NT2/D1 (cell line): ENCODE measurements around the gene DOLPP1.

Experiments used
- YY1 ChIP-seq: IDR thresholded peaks from 2 replicates; pipeline ENCODE4 v1.6.1; 2011; ENCODE audit not compliant: insufficient read length, insufficient read depth
- ZNF274 ChIP-seq: IDR thresholded peaks from 2 replicates; pipeline ENCODE4 v1.6.1; 2011; ENCODE audit warnings: mild to moderate bottlenecking, low read depth, low read length

DNA sequence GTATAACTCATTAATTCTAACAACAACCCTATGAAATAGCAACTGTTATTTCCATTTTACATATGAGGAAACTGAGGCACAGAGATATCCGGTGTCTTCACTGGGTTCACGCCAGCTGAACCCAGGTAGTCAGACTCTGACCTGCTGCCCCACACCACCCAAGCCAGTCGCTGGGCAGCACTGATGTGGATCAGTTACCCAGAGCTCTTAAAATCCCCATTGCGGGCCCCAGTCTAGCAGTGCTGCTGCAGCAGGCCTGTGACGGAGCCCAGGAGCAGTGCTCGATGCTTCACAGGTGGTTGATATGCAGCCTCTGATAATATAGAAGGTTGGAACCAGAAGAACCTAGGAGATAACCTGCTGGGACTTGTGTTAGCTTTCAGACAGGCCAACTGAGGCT, 54.6 kb downstream of the DOLPP1 start:
- no peak for TF ChIP-seq ZNF274
- no peak for TF ChIP-seq YY1
